ENCODE measurements around the gene POLR2B. TPM values are rescaled to one million over a fixed set of nuclear protein-coding genes. Genes with fewer than 3 reads are reported as not detected.
A peak's percentile ranks its signal among the peaks of the same experiment; 100 is the strongest.

POLR2B gene
- total RNA-seq, 1 donor from 2014 or later = 73.0 TPM

DNA sequence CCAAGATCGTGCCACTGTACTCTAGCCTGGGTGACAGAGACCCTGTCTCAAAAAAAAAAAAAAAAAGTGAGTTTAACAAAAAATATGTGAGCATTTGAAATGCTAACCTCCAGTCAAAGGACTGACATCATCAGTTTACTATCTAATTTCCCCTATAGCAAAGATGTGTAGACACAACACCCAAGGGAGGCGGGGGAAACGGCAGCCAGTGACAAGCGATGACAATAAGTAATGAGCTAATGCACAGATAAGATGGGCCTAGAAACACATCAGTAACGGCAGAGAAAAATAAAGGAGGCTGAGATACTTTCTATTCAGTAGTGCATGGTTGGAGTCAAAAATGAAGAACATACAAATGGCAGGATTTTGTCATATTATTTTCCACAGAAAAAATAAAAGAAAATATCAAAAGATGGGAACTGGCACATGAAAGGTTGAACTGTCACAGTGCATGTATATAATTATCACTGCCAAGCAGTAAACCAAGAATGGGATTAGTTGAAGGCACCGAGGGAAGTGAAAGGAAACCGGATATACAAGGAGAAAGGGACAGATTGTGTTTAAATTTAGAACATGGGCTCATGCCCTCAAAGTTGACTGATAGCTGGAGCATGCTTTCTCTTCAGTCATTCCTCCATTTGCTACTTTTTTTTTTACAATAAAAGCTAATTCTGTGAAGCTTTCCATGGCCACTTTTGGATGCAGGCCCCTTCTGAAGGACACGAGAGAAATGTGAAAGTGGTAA lies 89.7 kb downstream of the POLR2B start:
- no peaks in the 10 kb centered on the region for H3K9me3 ChIP-seq (replicated peaks)
- H3K4me1 ChIP-seq = peaks cover 91% of the 10 kb centered on the region
- H3K36me3 ChIP-seq = no peaks in the 10 kb centered on the region
- peak overlapping the region; percentile 87 for H3K27ac ChIP-seq (replicated peaks)
- DNase-seq = no peak
- H3K27me3 ChIP-seq (ENCODE audit: low read depth) = no peaks in the 10 kb centered on the region
- TF ChIP-seq, protein P1, sequence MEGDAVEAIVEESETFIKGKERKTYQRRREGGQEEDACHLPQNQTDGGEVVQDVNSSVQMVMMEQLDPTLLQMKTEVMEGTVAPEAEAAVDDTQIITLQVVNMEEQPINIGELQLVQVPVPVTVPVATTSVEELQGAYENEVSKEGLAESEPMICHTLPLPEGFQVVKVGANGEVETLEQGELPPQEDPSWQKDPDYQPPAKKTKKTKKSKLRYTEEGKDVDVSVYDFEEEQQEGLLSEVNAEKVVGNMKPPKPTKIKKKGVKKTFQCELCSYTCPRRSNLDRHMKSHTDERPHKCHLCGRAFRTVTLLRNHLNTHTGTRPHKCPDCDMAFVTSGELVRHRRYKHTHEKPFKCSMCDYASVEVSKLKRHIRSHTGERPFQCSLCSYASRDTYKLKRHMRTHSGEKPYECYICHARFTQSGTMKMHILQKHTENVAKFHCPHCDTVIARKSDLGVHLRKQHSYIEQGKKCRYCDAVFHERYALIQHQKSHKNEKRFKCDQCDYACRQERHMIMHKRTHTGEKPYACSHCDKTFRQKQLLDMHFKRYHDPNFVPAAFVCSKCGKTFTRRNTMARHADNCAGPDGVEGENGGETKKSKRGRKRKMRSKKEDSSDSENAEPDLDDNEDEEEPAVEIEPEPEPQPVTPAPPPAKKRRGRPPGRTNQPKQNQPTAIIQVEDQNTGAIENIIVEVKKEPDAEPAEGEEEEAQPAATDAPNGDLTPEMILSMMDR (IDR thresholded peaks at IDR 0.05; ENCODE audit: borderline replicate concordance) = no peak
- no peak overlapping the region for H3K4me3 ChIP-seq
- intact Hi-C loops (cut with micrococcal nuclease) = no loop called here

DNA sequence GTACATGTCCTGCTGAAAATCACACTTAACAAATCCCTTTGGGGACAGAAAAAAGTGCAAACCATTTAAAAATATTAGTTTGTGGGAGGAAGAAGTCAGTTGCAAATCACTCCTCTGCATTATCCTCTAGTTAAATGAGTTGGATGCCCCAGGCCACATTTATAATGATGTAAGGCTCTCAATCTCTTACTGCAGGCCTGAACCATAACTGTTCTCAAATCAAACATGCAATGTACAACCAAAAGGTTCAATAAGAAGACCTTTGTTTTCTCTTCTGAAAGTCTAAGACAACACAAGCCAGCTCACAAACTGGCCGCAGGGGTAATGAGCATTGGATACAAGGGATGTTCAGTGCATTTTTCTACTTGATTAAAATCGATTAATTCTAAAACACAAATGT lies 91.8 kb downstream of the POLR2B start:
- no peak for DNase-seq
- intact Hi-C loops (cut with micrococcal nuclease) = no loop called here
- TF ChIP-seq, protein P1 (IDR thresholded peaks at IDR 0.05; ENCODE audit: borderline replicate concordance) = no peak
- H3K4me1 ChIP-seq = peaks cover 90% of the 10 kb centered on the region
- H3K27ac ChIP-seq (replicated peaks) = peak overlapping the region; percentile 87
- H3K4me3 ChIP-seq = no peak overlapping the region
- H3K27me3 ChIP-seq (ENCODE audit: low read depth) = no peaks in the 10 kb centered on the region
- no peaks in the 10 kb centered on the region for H3K36me3 ChIP-seq
- no peaks in the 10 kb centered on the region for H3K9me3 ChIP-seq (replicated peaks)

- Histone ChIP-seq H3K27me3 (ENCODE audit: low read depth) (no peaks in the 10 kb centered on the region), H3K4me1 (peaks cover 90% of the 10 kb centered on the region), H3K9me3 (replicated peaks) (no peaks in the 10 kb centered on the region), H3K36me3 (peaks cover 6% of the 10 kb centered on the region), H3K27ac (replicated peaks) (peak overlapping the region; percentile 87), H3K4me3 (no peak overlapping the region)
- intact Hi-C loops (cut with micrococcal nuclease) = no loop called here
- TF ChIP-seq, protein P1 (IDR thresholded peaks at IDR 0.05; ENCODE audit: borderline replicate concordance) = no peak
- peak; percentile 39 for DNase-seq
These were observed 92.6 kb downstream of the POLR2B start for GRCh38 chr4:57071326-57071725.

GRCh38 chr4:57073559-57073958 lies 94.9 kb downstream of the POLR2B start:
- intact Hi-C loops (cut with micrococcal nuclease) = no loop called here
- Histone ChIP-seq H3K27me3 (ENCODE audit: low read depth) (no peaks in the 10 kb centered on the region), H3K36me3 (peaks cover 6% of the 10 kb centered on the region), H3K4me1 (peaks cover 98% of the 10 kb centered on the region), H3K9me3 (replicated peaks) (no peaks in the 10 kb centered on the region), H3K27ac (replicated peaks) (peak overlapping the region; percentile 30), H3K4me3 (no peak overlapping the region)
- no peak for DNase-seq
- TF ChIP-seq, protein P1 (IDR thresholded peaks at IDR 0.05; ENCODE audit: borderline replicate concordance) = no peak

DNA sequence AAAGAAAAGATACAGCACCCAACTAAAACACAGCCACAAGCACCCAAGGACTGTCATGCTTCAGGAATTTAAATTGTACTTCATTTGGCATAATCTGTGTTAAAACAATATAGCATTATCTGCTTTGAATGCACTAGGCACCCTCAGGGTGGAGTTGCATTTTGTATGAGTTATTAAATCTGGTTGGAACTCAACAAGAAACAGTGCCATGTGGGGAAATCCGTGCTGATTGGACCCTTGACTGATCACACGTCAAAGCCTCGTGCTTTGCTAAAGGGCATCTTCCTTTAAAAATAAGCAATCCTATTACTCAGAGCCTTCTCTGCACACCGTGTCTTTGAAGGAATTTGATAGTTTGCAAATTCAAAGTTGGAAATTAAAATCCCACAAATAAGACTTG lies 96.0 kb downstream of the POLR2B start:
- Histone ChIP-seq H3K9me3 (replicated peaks) (no peaks in the 10 kb centered on the region), H3K4me1 (peaks cover 98% of the 10 kb centered on the region), H3K27me3 (ENCODE audit: low read depth) (no peaks in the 10 kb centered on the region), H3K36me3 (peaks cover 6% of the 10 kb centered on the region), H3K4me3 (no peak overlapping the region), H3K27ac (replicated peaks) (peak overlapping the region; percentile 38)
- intact Hi-C loops (cut with micrococcal nuclease) = no loop called here
- DNase-seq = no peak
- TF ChIP-seq, protein P1 (IDR thresholded peaks at IDR 0.05; ENCODE audit: borderline replicate concordance) = no peak

Data from left ventricle myocardium inferior (tissue), 1 donor.